H1 (cell line): ENCODE data around the gene PSMC4. TPM values are rescaled to one million over a fixed set of nuclear protein-coding genes. Genes with fewer than 3 reads are reported as not detected.

Experiments used
- CTCF ChIA-PET: fragments of 300-600 bp; sonication (Branson Sonifier 250); formaldehyde crosslinking; loops from one replicate; lab custom pipeline; 2021; ENCODE audit not compliant: partially characterized antibody; lab: Charles Lee
- POLR2A ChIA-PET: fragments of 300-600 bp; sonication (Branson Sonifier 250); formaldehyde crosslinking; loops from one replicate; lab custom pipeline; 2021; ENCODE audit warnings: inconsistent platforms; ENCODE audit not compliant: partially characterized antibody; lab: Charles Lee
- DNase-seq, 2 experiments: peaks; one replicate each; pipeline versions ENCODE4 v3.0.0 to v3.0.0-alpha.2; 2010 to 2022; ENCODE audit warnings: low spot score in 2 of 2, low read depth in 1 of 2, mixed read lengths in 1 of 2
- FAIRE-seq: peaks from 2 replicates; lab custom pipeline; 2011; peaks lifted over from hg19 to GRCh38; lab: Jason Lieb, UNC
- H2AFZ ChIP-seq: 2 replicates; pipeline ENCODE4 v1.8.1; 2012; ENCODE audit warnings: low read length, inconsistent platforms
- H2AK5ac ChIP-seq: 2 replicates; pipeline ENCODE4 v1.6.1; 2013; ENCODE audit warnings: low read depth, low read length
- H2BK120ac ChIP-seq: replicated peaks from 2 replicates; pipeline ENCODE3; 2013; ENCODE audit warnings: low read depth, low read length, inconsistent platforms
- H2BK12ac ChIP-seq: 2 replicates; pipeline ENCODE4 v1.6.1; 2013; ENCODE audit warnings: low read depth, low read length
- H2BK15ac ChIP-seq: 2 replicates; pipeline ENCODE4 v1.6.1; 2013; ENCODE audit warnings: low read length
- H2BK20ac ChIP-seq: 2 replicates; pipeline ENCODE4 v1.6.1; 2013; ENCODE audit warnings: low read length
- H2BK5ac ChIP-seq: 2 replicates; pipeline ENCODE4 v1.6.1; 2013; ENCODE audit warnings: low read depth, low read length
- H3K14ac ChIP-seq: 2 replicates; pipeline ENCODE4 v1.6.1; 2013; ENCODE audit warnings: inconsistent platforms; ENCODE audit not compliant: insufficient read length
- H3K18ac ChIP-seq: 2 replicates; pipeline ENCODE4 v1.6.1; 2013; ENCODE audit warnings: low read length; ENCODE audit errors: extremely low read depth
- H3K23ac ChIP-seq: 2 replicates; pipeline ENCODE4 v1.6.1; 2013; ENCODE audit warnings: inconsistent platforms; ENCODE audit not compliant: insufficient read length
- H3K23me2 ChIP-seq: 2 replicates; pipeline ENCODE4 v1.6.1; 2013; ENCODE audit warnings: low read depth, low read length
- H3K27ac ChIP-seq: 2 replicates; pipeline ENCODE4 v1.6.1; 2011; ENCODE audit warnings: low read depth, low read length, inconsistent platforms
- H3K27me3 ChIP-seq, 4 experiments: replicated peaks in 1 of 4; 1 replicate in 1 of 4; 2 replicates in 3 of 4; pipeline versions ENCODE4 v1.6.1 to v1.8.1; 2011 to 2013; ENCODE audit warnings: low read length in 3 of 4, mild to moderate bottlenecking in 3 of 4, inconsistent platforms in 2 of 4, mixed read lengths in 2 of 4, moderate library complexity in 1 of 4; ENCODE audit not compliant: control insufficient read depth in 3 of 4, insufficient read depth in 3 of 4; ENCODE audit errors: extremely low read depth in 1 of 4
- H3K36me3 ChIP-seq, 4 experiments: 2 replicates each; pipeline versions ENCODE4 v1.6.1 to v1.8.1; 2011 to 2013; ENCODE audit warnings: mild to moderate bottlenecking in 4 of 4, low read length in 3 of 4, moderate library complexity in 2 of 4, control low read depth in 1 of 4, inconsistent platforms in 1 of 4; ENCODE audit not compliant: insufficient read depth in 4 of 4, control insufficient read depth in 2 of 4
- H3K4ac ChIP-seq: replicated peaks from 2 replicates; pipeline ENCODE3; 2013; ENCODE audit warnings: low read length, low read depth, mixed read lengths, inconsistent platforms; ENCODE audit not compliant: insufficient read length
- H3K4me1 ChIP-seq, 4 experiments: replicated peaks in 1 of 4; 1 replicate in 1 of 4; 2 replicates in 3 of 4; pipeline versions ENCODE4 v1.6.1 to v1.8.1; 2011 to 2013; ENCODE audit warnings: low read length in 3 of 4, inconsistent platforms in 2 of 4, mixed read lengths in 1 of 4; ENCODE audit not compliant: insufficient read depth in 4 of 4, control insufficient read depth in 3 of 4
- H3K4me2 ChIP-seq, 2 experiments: 2 replicates each; pipeline versions ENCODE4 v1.6.1 to v1.8.1; 2011 to 2013; ENCODE audit warnings: low read depth in 2 of 2, low read length in 2 of 2, control low read depth in 1 of 2, inconsistent platforms in 1 of 2, mild to moderate bottlenecking in 1 of 2; ENCODE audit not compliant: insufficient read depth in 1 of 2
- H3K4me3 ChIP-seq, 4 experiments: fragments of 200-600, 300-600 bp in 1 of 4; sonication (generic), shearing (Covaris generic), sonication (Bioruptor Twin) in 1 of 4; 2 replicates each; pipeline versions ENCODE4 v1.5.1 to v1.8.1; 2011 to 2016; ENCODE audit warnings: low read length in 4 of 4, low read depth in 3 of 4, control low read depth in 2 of 4, inconsistent platforms in 2 of 4, mild to moderate bottlenecking in 2 of 4, mixed read lengths in 1 of 4, moderate library complexity in 1 of 4; ENCODE audit not compliant: insufficient read depth in 2 of 4; ENCODE audit errors: extremely low read depth in 1 of 4
- H3K56ac ChIP-seq: replicated peaks from 2 replicates; pipeline ENCODE3; 2013; ENCODE audit warnings: low read depth, mild to moderate bottlenecking, mixed read lengths, low read length, inconsistent platforms; ENCODE audit not compliant: insufficient read length
- H3K79me1 ChIP-seq: 2 replicates; pipeline ENCODE4 v1.6.1; 2013; ENCODE audit warnings: low read depth, low read length, control low read depth
- H3K79me2 ChIP-seq, 2 experiments: 2 replicates each; pipeline versions ENCODE4 v1.6.1 to v1.8.1; 2012 to 2013; ENCODE audit warnings: low read length in 2 of 2, mild to moderate bottlenecking in 2 of 2, inconsistent platforms in 1 of 2; ENCODE audit not compliant: insufficient read depth in 2 of 2, control insufficient read depth in 1 of 2
- H3K9ac ChIP-seq, 4 experiments: replicated peaks in 1 of 4; 1 replicate in 1 of 4; 2 replicates in 3 of 4; pipeline versions ENCODE4 v1.6.1 to v1.8.1; 2011 to 2013; ENCODE audit warnings: low read depth in 3 of 4, low read length in 3 of 4, control low read depth in 2 of 4, mild to moderate bottlenecking in 2 of 4, moderate library complexity in 2 of 4, inconsistent platforms in 1 of 4; ENCODE audit errors: extremely low read depth in 1 of 4
- H3K9me3 ChIP-seq, 2 experiments: 2 replicates each; pipeline versions ENCODE4 v1.6.1 to v1.8.1; 2012 to 2013; ENCODE audit warnings: mild to moderate bottlenecking in 2 of 2, moderate library complexity in 2 of 2, control low read depth in 1 of 2, inconsistent platforms in 1 of 2, low read depth in 1 of 2, low read length in 1 of 2, mixed read lengths in 1 of 2; ENCODE audit not compliant: insufficient read depth in 2 of 2
- H4K20me1 ChIP-seq, 2 experiments: replicated peaks in 1 of 2; 2 replicates each; pipeline versions ENCODE3 to v1.8.1; 2011 to 2013; ENCODE audit warnings: inconsistent platforms in 2 of 2, low read length in 2 of 2, mild to moderate bottlenecking in 1 of 2; ENCODE audit not compliant: insufficient read depth in 2 of 2, control insufficient read depth in 1 of 2
- H4K5ac ChIP-seq: 2 replicates; pipeline ENCODE4 v1.6.1; 2013; ENCODE audit warnings: low read length, low read depth, mixed read lengths, inconsistent platforms; ENCODE audit not compliant: insufficient read length
- H4K8ac ChIP-seq: 2 replicates; pipeline ENCODE4 v1.8.0; 2013; ENCODE audit warnings: mild to moderate bottlenecking, moderate library complexity, low read length, inconsistent platforms; ENCODE audit not compliant: insufficient read depth; ENCODE audit errors: extremely low read depth
- H4K91ac ChIP-seq: replicated peaks from 2 replicates; pipeline ENCODE3; 2013; ENCODE audit warnings: low read length, mixed read lengths, inconsistent platforms; ENCODE audit not compliant: insufficient read length
- ASH2L ChIP-seq: fragments of 200-600, 300-600 bp; sonication (generic); IDR thresholded peaks from one replicate; pipeline ENCODE4 v1.7.1; 2017; ENCODE audit warnings: low read length
- CHD2 ChIP-seq: IDR thresholded peaks from 2 replicates; pipeline ENCODE4 v1.6.1; 2012; ENCODE audit warnings: low read length, improper control_type of control experiment
- CTBP2 ChIP-seq: IDR thresholded peaks from 2 replicates; pipeline ENCODE4 v1.7.0; 2011; ENCODE audit warnings: borderline replicate concordance, mild to moderate bottlenecking, moderate library complexity, mixed read lengths, low read length; ENCODE audit not compliant: insufficient read depth, insufficient read length
- GTF2F1 ChIP-seq: IDR thresholded peaks from 2 replicates; pipeline ENCODE4 v1.6.1; 2012; ENCODE audit warnings: low read depth, low read length, improper control_type of control experiment, borderline replicate concordance
- KDM5A ChIP-seq: fragments of 200-600 bp; IDR thresholded peaks from 2 replicates; pipeline ENCODE4 v1.7.1; 2012; ENCODE audit warnings: mild to moderate bottlenecking, low read length, inconsistent platforms, mixed read lengths
- POLR2A ChIP-seq, 2 experiments: IDR thresholded peaks; 1 replicate in 1 of 2; 2 replicates in 1 of 2; pipeline ENCODE4 v1.6.1; 2011; ENCODE audit warnings: low read depth in 2 of 2, low read length in 2 of 2, mild to moderate bottlenecking in 2 of 2; ENCODE audit errors: control extremely low read depth in 1 of 2
- POU5F1 ChIP-seq: IDR thresholded peaks from 2 replicates; pipeline ENCODE4 v1.6.1; 2011; ENCODE audit warnings: low read depth, mild to moderate bottlenecking, low read length, moderate library complexity
- RAD21 ChIP-seq, 2 experiments: IDR thresholded peaks in 1 of 2; conservative IDR thresholded peaks in 1 of 2; 2 replicates each; pipeline ENCODE4 v1.6.1; 2011; ENCODE audit warnings: low read depth in 2 of 2, low read length in 2 of 2, improper control_type of control experiment in 1 of 2, inconsistent platforms in 1 of 2, mild to moderate bottlenecking in 1 of 2, moderate library complexity in 1 of 2
- SAP30 ChIP-seq: fragments of 300-600 bp; sonication (generic); IDR thresholded peaks from 2 replicates; pipeline ENCODE4 v1.7.1; 2012; ENCODE audit warnings: low read length, moderate library complexity, mild to moderate bottlenecking, inconsistent platforms; ENCODE audit not compliant: insufficient read depth, insufficient replicate concordance
- SP1 ChIP-seq: IDR thresholded peaks from 2 replicates; pipeline ENCODE4 v1.6.1; 2011; ENCODE audit warnings: low read depth, low read length
- YY1 ChIP-seq: IDR thresholded peaks from 2 replicates; pipeline ENCODE4 v1.6.1; 2011; ENCODE audit warnings: low read depth, mild to moderate bottlenecking, low read length
- WGBS, 2 experiments: shearing (Covaris generic) in 1 of 2; methylation state at CpG; one replicate each; pipeline versions ENCODE4 v1.1.6 to v1.1.7; 2013 to 2015; ENCODE audit warnings: low lambda C conversion rate in 2 of 2, mixed read lengths in 2 of 2, inconsistent platforms in 1 of 2, low coverage in 1 of 2, missing lambda C conversion rate in 1 of 2; ENCODE audit not compliant: insufficient replicate concordance in 2 of 2, insufficient coverage in 1 of 2, insufficient read length in 1 of 2; ENCODE audit errors: extremely low coverage in 1 of 2, missing lambda C conversion rate in 1 of 2; 5-methylcytosine and 5-hydroxymethylcytosine counted together
- polyA plus RNA-seq, 7 experiments: library from polyadenylated mRNA; depleted of rRNA in 3 of 7; stranded (reverse) in 5 of 7; unstranded in 2 of 7; fragments of >200 nt in 5 of 7; fragments of 200-250 nt in 2 of 7; gene quantifications; 1 replicate in 5 of 7; 2 replicates in 1 of 7; 4 replicates in 1 of 7; pipeline versions ENCODE4 v1.2.1 to v1.2.3, GENCODE V29; 2011 to 2013; ENCODE audit warnings: missing spikeins in 2 of 7, mixed read lengths in 2 of 7
- total RNA-seq: library from RNA; stranded (reverse); fragmentation: NEBNext Ultra II Directional; extraction: Animal tissue kit (Norgen Biotek cat#: 25700); gene quantifications from 2 replicates; pipeline ENCODE4 v1.2.1, GENCODE V29; 2021
- TF ChIP-seq, protein P1 (sequence below), 3 experiments: IDR thresholded peaks; 1 replicate in 2 of 3; 2 replicates in 1 of 3; pipeline versions ENCODE4 v1.5.1 to v1.6.1; 2011; ENCODE audit warnings: low read length in 3 of 3, mild to moderate bottlenecking in 3 of 3, inconsistent platforms in 2 of 3, low read depth in 1 of 3, moderate library complexity in 1 of 3; ENCODE audit not compliant: insufficient read depth in 1 of 3; ENCODE audit errors: control extremely low read depth in 1 of 3

The PSMC4 gene
- total and polyA plus RNA-seq, 2 of the 8 experiments (the other 6 are each of a cell fraction or from before 2014, with no cell fraction given): 116 to 126 TPM

DNA sequence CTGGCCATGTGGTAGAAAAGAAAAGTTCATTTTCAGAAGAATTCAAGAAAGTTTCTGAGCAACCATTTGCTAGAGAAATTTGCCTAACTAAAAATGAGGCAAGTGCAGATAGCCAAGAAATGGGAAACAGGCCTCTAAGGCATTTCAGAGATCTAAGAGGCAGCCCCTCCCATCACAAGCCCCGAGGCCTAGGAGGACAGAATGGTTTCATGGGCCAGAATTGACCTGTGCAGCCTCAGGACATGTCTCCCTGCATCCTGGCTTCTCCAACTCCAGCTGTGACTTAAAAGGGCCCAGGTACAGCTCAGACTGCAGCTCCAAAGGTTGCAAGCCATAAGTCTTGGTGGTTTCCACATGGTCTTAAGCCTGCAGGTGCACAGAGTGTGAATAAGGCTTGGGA lies 22.6 kb downstream of the PSMC4 start:
- peaks cover 5 to 26% of the 10 kb centered on the region in 2 experiments; a peak in 3 of 4 replicates for H3K79me2 ChIP-seq
- H3K36me3 ChIP-seq: no peaks in the 10 kb centered on the region
- no peak overlapping the region for H2BK12ac ChIP-seq
- H2BK120ac ChIP-seq: no peak overlapping the region
- peaks cover 0 to 3% (median 1%) of the 10 kb centered on the region in 4 experiments; a peak in 3 of 7 replicates for H3K4me1 ChIP-seq
- H4K20me1 ChIP-seq: no peaks in the 10 kb centered on the region
- H3K18ac ChIP-seq: no peak overlapping the region
- H2AFZ ChIP-seq: no peak overlapping the region
- H2BK15ac ChIP-seq: no peak overlapping the region
- H3K4me3 ChIP-seq: no peak overlapping the region
- no peak overlapping the region for H3K23ac ChIP-seq
- no peak overlapping the region for H3K56ac ChIP-seq
- H3K14ac ChIP-seq: no peak overlapping the region
- DNase-seq (no peak), FAIRE-seq (no peak)
- H2AK5ac ChIP-seq: no peak overlapping the region
- no peaks in the 10 kb centered on the region for H3K27me3 ChIP-seq
- no peak overlapping the region for H3K4ac ChIP-seq
- H3K27ac ChIP-seq: no peak overlapping the region
- 86% methylated on average over 1 of the region's 1 CpG; no CpG with 5 or more reads in 1 of the 2 experiments for WGBS, 2 experiments
- no peak overlapping the region for H4K91ac ChIP-seq
- no peak overlapping the region for H4K8ac ChIP-seq
- H3K79me1 ChIP-seq: peaks cover 3% of the 10 kb centered on the region; the same call in 1 of the 2 replicates
- H3K23me2 ChIP-seq: peaks cover 9% of the 10 kb centered on the region
- POLR2A ChIA-PET: interaction anchor here (0.7 kb wide), 1 partner anchor 371 kb away, joined by 3 read pairs; no protein-coding TSS in a partner anchor
- no peak overlapping the region for H4K5ac ChIP-seq
- no peak overlapping the region for H2BK20ac ChIP-seq
- peaks cover 9 to 15% of the 10 kb centered on the region in 2 experiments; a peak in 2 of 4 replicates for H3K9me3 ChIP-seq
- CTCF ChIA-PET: no interaction called here
- no peak overlapping the region for H2BK5ac ChIP-seq
- H3K4me2 ChIP-seq: no peak overlapping the region
- H3K9ac ChIP-seq: no peak overlapping the region
- TF ChIP-seq CHD2 (no peak), POU5F1 (no peak), YY1 (no peak), RAD21 (IDR thresholded peaks at IDR 0.05 in 1 of 2, conservative IDR thresholded peaks at IDR 0.05 in 1 of 2; ENCODE audit: low read depth in 2 of 2, low read length in 2 of 2) (no peak), CTBP2 (no peak), KDM5A (no peak), SP1 (no peak), GTF2F1 (no peak), SAP30 (no peak), ASH2L (no peak), POLR2A (IDR thresholded peaks at IDR 0.05; ENCODE audit: control extremely low read depth in 1 of 2, low read depth in 2 of 2, low read length in 2 of 2) (no peak)
- TF ChIP-seq, protein P1, sequence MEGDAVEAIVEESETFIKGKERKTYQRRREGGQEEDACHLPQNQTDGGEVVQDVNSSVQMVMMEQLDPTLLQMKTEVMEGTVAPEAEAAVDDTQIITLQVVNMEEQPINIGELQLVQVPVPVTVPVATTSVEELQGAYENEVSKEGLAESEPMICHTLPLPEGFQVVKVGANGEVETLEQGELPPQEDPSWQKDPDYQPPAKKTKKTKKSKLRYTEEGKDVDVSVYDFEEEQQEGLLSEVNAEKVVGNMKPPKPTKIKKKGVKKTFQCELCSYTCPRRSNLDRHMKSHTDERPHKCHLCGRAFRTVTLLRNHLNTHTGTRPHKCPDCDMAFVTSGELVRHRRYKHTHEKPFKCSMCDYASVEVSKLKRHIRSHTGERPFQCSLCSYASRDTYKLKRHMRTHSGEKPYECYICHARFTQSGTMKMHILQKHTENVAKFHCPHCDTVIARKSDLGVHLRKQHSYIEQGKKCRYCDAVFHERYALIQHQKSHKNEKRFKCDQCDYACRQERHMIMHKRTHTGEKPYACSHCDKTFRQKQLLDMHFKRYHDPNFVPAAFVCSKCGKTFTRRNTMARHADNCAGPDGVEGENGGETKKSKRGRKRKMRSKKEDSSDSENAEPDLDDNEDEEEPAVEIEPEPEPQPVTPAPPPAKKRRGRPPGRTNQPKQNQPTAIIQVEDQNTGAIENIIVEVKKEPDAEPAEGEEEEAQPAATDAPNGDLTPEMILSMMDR (IDR thresholded peaks at IDR 0.05; ENCODE audit: control extremely low read depth in 1 of 3, insufficient read depth in 1 of 3, low read depth in 1 of 3, low read length in 3 of 3): no peak
